ENCODE data around the gene IFNAR1.

- no peak for TF ChIP-seq POLR2A (IDR thresholded peaks at IDR 0.05; ENCODE audit: low read depth, low read length)
- TF ChIP-seq POLR2AphosphoS5 (IDR thresholded peaks at IDR 0.05; ENCODE audit: low read depth, low read length), result no peak
- no peak for TF ChIP-seq PAX5 (IDR thresholded peaks at IDR 0.05; ENCODE audit: insufficient read depth, low read length, severe bottlenecking)
Measured at GRCh38 chr21:33359446-33359845, 34.7 kb downstream of the IFNAR1 start.
